GM21390 (cell line): ENCODE results near the gene RAD52.

ENCODE experiments used
- ATAC-seq: cut with Tn5 transposase; IDR thresholded peaks from one replicate; pipeline ENCODE4 v1.9.1; 2021; ENCODE audit not compliant: unreplicated experiment

RAD52 gene

DNA sequence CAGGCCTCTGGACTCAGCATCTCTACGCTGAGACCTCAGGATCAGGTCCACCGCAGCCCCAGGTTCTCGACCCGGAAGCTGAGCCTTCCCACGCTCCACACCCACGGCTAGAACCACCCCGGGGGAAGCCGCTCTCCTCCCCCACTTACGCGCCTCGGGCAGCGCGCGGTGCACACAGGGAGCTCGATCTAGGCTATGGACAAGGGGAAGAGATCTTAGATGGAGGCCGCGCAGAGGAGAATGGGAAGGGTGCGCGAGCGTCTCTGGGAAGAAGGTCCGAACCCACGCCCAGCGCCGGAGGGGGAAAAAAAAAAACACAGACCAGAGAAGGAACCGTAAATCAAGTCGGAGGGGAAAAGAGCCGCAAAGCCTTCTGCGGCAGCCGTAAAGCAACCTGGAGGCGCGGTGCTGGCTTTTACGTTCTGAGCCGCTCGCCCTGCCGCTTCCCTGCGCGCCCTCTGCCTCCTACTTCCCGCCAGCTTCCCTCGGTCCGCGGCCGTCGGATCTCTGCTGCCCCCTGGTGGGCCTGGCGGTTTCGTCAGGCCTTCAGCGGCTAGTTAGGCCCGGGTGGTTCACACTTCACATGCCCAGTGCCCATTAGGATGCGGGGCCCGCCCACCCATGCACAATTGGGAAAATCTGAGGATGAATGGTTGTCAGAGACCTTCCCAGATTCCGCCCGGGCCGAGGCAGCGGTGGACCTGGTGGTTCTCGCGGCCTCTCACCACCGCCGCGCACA is at the start of gene RAD52:
Gene RAD52, minus strand, starts transcription at position 242 of the 739 bp plus-strand sequence. CDS start 16,636 bp downstream, outside the sequence.
- ATAC-seq: peak; percentile 82

DNA sequence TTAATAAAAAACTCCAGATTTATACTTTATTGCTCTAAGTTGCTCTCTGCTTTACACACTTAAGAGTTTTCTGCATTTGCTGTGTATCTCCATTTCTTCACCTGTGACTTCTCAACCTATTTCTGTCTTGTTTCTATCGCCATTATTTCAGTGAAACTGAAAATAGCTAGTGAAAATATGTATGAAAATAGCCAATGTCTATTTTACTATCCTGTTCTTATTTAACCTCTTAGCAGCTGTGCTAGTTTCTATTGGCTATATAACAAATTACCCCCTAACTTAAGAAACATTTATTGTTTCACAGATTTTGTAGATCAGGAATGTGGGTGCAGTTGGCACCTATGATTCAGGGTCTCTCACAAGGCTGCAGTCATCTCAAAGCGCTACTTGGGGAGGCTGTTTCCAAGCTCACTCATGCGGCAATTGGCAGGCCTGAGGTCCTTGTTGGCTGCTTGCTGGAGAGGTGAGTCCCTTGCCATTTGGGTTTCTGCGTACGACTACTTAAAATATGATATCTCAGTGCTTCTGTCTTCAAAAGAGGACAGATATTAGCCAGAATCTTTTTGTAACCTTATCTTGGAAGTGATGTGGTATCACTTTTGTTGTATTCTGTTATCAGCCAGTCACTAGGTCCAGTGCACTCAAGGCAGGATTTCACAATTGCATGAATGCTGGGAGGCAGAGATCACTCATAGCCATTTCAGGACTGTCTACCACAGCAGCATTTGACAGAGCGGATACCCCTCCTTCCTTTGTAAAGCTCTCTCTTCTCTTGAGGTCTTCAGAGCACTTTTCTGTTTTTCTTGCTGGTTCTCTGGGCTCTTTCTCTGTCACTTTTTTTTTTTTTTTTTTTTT is 48.8 kb upstream of the RAD52 start:
- ATAC-seq: peak; percentile 81

DNA sequence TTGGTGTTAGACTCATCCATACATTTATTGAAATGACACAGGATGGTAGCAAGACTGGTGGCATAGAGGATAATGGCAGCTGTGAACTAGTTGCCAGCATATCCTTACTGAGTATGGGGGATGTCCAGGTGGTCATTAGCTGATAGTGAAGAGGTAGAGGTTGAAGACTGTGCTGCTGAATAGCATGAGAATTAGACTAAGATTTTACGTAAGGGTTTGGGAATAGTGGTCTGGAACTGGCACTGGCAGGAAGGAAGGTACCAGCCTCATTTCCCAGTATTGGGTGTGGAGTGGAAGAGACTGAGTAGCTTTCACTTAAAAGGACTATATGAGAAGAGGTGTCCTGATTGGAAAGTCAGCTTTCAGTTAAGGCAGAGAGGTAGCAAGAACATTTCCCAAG is 48.0 kb upstream of the RAD52 start:
- no peak for ATAC-seq

DNA sequence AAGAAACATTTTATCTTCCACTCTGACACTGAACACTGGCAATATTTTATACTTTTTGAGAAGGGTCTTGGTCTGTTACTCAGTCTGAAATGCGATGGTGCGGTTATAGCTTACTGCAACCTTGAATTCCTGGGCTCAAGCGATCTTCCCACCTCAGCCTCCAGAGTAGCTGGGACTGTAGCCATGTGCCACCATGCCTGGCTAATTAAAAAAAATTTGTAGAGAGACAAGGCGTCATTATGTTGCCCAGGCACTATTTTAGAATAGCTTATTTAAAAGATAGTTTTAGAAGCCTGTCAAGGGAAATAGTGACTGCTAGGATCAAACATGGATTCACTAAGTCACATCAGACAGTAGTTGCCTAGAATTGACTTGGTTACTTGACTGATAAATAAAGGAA is 47.4 kb upstream of the RAD52 start:
- no peak for ATAC-seq

DNA sequence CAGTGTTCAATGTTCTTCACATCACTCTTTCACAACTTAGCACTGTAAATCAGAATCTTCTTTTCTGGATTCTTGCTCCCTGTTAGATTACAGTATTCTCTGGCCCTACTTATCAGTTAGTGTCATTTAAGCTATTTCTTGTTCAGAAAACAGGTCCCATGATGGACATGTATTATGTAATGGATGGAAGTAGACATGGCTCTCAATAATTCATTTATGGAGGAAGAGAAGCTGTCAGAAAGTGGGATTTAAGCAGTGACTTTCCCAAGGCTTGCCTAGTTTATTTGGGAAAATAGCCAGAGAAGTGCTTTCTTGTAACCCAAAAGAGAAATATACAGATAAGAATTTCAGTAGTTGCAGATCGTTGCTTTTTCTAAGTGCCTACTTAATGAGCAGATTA is 43.2 kb upstream of the RAD52 start:
- ATAC-seq: no peak

DNA sequence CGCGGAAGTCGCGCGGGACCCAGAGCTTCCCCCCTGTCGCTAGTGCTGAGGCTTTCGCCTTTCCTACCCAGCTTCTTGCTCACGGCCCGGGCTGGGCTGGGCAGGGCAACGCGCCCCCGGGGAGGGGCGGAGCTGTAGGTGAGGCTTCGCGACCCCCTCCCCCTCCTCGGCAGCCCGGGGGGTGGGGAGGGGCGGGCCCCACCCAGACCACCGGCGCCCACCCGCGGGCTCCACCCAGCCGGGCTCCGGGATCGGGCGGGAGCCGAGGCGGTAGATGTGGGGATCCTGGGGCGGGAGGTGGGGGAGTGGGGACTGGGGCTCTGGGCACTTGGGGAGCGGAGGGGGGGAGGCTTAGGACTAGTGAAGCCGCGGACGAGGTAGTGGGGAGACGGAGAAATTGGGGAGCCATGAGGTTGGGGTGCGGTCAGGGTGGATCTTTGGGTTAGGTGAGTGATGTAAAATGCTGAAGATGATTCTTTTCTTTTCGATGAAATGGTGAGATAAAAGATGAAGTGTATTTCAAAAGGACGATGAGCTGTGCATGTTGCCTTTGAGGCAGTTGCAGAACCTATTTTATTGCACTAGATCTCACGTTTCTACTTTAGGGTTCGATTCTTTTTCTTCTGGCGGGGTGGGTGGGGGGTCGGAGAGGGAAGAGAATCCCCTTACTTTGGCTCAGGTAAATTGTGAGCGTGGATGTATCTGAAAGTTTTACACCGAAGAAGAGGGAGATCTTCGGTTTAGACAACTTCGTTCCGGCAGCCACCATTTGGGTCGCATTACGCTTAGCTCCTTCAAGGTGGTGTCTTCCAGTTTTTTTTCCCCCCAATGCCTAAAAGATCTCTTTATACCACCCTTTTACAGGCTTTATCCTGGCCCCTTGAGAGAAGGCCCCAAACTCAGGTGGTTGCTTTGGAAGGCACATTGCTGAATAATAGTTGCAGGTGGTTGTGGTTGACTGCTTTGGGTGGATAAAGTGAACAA is 42.1 kb upstream of the RAD52 start:
- ATAC-seq: peak; percentile 22

DNA sequence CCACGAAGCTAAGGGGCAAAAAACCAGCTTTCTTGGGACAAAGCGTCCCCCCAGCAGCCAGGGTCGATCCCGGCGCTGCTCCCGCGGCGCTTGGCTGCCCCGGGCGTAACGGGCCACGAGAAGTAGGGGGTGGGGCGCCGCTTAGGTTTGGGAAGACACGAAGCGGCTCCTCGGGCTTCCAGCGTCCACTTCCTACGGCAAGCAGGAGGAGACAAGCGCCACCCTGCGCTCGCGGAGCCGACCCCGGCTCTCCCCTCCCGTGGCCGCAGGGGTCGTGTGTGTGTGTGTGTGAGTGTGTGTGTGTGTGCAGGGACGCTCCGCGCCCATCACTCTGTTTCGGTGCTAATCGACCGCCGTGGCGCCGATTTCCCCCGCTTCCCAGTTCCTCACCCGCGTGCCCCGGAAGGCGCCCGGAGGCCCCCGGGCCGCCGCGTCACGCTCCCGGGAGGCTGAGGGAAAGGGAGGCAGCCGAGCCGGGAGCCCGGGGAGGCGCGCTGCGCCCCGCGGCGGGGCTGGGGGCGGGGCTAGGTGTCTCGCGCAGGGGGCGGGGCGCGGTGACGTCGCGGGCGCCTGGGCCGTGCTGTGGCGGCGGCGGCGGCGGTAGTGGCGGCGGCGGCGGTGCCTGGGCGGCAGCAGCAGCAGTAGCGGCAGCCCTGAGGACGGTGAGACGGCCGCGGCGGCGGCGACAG is 41.3 kb upstream of the RAD52 start, which contains the start of gene ERC1:
Gene ERC1, plus strand, starts transcription at position 563 of the 689 bp plus-strand sequence. CDS start 36,681 bp downstream, outside the sequence.
- ATAC-seq: peak; percentile 73

DNA sequence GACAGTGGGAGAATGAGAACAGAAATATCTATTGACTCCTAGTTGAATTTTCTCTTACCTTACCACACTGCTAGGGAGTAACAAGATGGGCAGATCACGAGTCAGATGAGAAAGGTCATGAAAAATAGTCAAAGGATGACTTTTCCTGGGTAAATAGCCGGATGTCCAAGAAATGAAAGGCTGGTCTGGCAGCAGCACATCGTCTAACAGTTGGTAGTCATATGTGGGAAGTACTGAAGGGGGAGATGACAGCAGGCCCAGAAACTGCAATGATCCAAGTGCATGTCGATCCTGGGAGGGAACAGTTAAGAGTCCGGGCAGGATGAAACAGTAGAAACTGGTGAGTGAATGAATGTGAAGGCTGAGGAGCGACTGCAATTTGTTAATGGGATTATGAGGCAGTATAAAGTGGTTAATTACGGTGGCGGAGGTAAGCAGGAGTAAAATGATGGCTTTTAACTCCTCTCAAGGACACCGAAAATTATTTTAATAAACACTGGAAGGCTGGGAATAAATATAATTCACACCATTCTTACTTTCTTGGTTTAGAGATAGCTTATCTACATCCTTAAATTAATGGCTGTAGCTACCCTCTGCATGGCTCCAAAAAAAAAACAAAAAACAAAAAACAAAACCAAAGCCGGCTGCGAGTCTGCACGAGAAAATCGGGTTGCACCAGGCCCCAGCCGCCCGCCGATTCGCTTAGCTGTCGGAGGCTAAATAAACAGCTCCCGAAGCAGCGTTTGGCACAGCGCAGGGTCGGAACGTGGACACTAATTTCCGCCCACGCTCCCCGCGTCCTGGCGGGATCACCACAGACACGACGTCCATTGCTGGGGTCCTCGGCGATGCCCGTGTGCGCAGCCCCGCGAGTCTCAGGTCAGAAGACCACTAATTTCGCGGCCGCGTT is 40.5 kb upstream of the RAD52 start:
- ATAC-seq: peak; percentile 28

DNA sequence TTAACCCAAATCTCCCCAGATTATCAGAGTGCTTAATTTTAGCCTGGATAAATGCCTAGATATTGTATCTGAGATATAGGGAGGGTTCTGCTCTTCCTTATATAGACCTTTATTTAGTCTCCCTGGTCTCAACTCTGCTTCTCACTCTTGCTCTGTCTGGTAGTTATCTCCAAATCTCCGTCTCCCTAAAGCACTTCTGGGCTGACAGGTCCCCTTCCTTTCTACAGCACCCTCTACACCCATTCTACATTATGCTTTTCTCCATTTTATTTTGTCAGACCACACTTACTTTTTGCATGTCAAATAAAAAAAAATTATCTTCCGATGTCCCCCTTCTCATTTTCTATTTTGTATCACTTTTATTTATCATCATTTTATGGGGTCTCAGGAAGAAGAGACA is 39.6 kb upstream of the RAD52 start:
- no peak for ATAC-seq

DNA sequence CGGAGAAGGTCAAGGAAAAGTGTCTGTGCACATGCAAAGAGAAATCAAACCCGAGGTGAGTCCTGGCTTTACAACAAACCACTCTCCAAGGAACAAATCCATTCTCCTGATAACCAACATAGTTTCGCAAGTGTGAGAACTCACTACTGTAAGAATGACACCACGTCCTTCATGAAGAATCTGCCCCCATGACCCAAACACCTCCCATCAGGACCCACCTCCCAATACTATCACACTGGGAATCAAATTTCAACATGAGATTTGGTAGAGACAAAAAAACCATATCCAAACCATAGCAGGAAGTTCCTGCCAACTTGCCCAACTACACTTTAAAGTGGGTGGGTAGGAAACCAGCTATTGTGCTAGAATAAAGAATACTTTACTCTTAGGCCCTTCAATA is 39.2 kb upstream of the RAD52 start:
- ATAC-seq: no peak

DNA sequence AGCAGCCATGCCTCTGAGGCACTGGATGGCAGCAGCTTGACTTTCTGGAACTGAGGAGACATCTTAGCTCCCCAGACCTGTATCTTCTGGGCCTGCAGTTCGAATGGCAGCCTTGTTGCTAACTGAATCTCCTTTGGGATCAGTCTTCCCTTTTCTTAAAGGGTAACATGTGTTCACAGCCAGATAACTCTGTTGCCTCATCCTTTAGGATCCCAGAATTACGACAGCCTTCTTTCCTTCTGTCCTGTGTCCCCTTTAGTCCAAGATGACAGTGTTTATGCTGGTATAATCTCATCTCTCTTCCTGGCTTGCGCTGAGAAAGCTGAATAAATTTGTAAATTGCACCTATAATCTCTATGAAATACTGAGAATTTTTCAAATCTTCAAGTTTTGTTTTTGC is 32.5 kb upstream of the RAD52 start:
- ATAC-seq: no peak

DNA sequence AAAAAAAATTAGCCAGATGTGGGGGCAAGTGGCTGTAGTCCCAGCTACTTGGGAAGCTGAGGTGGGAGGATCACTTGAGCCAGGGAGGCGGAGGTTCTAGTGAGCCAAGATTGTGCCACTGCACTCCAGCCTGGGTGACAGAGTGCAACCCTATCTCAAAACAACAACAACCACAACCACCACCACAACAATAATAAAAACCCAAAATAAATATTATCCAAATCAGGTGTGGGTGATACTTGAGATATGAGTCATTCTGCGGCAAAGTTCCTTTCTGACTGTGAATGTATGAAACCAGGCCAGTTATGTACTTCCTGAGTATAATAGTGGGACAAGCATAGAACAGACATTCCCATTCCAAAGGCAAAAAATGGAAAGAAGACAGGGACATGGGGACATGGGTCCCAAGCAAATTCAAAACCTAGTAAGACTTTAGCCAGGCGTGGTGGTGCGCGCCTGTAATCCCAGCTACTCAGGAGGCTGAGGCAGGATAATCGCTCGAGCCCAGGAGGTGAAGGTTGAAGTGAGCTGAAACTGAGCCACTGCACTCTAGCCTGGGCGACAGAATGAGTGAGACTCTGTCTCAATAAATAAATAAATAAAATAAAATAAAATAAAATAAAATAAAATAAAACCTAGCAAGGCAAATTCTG is 31.8 kb upstream of the RAD52 start:
- no peak for ATAC-seq

DNA sequence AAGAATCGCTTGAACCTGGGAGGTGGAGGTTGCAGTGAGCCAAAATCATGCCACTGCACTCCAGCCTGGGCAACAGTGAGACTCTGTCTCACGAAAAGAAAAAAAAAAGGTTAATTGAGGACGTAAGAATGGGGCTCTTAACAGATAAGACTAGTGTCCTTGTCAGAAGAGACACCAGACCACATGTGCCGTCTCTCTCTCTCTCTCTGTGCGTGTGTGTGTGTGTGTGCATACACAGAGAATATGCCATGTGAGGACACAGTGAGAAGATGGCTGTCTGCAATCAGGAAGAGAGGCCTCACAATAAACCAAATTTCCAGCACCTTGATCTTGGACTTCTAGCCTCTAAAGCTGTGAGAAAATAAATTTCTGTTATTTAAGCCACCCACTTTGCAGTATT is 29.9 kb upstream of the RAD52 start:
- no peak for ATAC-seq

DNA sequence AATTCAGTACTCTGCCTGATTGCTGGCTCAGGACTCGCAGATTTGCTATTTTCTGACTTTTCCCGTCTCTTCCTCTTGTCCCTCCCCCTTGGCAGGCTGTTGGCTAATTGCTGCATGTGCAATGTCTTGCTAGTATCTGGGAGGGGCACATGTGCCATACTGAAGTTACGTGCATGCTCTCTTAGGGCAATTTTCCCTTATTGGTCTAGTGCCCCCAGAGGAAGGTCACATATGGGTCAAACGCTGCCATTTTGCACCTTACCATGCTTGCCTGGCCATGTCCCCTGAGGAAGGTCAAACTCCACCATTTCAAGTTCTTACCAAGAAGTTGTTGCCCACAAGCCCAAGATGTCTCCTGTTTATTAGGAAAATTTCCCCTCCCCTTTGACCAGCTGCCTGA is 27.7 kb upstream of the RAD52 start:
- no peak for ATAC-seq

DNA sequence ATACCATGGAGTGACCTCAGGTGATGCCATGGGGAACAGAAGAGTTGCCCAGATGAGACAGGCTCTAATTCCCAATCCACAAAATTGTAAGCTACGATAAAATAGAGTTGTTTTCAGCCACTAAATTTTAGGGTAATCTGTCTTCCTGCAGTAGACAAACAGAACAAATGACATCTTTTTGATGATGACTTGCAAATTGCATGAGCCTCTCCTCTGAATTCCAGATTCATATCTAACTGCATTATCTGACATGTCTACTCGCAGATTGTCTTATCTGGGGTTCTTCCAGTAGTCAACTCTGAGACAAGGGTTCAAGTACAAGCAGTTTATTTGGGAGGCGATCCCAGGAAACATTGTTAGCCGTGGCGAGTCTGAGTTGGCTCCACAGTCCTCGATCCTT is 27.1 kb upstream of the RAD52 start:
- ATAC-seq: no peak

DNA sequence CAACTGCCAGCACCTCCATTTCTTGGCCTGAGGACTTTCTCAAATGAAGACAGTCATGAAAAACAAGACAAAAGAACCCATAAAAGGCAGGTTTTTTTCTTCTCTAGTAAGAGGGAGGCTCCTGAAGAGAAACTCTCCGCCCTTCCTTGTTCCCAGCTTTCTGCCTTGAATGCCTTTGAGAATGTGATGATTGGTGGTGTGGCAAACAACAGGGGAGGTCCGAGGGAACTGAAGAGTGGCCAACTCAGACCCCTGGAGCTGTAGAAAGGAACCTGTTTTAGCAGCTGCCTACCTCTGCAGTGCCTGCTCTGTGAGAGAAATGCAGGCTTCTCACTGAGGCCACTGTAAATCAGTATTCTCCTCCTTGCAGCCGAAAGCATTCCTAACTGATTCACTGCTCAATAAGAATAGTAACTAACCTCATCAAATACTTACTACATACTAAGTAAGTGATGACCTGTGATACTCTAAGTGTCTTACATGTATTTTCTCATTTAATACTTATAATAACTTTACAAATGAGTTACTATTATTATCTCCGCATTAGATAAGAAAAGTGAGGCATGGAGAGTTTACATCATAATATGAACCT is 24.9 kb upstream of the RAD52 start:
- no peak for ATAC-seq

DNA sequence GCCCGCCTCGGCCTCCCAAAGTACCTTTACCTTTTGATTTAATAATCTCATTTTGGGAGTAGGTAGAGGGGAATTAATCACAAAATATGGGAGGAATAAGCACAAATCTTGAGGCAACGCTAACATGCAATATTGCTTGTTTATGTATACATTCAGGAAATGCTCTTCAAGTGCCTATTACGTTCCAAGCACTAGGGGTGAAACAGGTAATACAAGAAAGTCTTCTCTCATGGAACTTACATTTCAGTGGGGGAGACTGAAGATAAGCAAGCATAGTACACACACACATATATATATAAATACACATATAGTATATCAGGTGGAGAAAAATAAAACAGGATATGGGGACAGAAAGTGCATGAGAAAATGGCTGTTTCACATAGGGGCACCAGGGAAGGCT is 22.5 kb upstream of the RAD52 start:
- no peak for ATAC-seq

DNA sequence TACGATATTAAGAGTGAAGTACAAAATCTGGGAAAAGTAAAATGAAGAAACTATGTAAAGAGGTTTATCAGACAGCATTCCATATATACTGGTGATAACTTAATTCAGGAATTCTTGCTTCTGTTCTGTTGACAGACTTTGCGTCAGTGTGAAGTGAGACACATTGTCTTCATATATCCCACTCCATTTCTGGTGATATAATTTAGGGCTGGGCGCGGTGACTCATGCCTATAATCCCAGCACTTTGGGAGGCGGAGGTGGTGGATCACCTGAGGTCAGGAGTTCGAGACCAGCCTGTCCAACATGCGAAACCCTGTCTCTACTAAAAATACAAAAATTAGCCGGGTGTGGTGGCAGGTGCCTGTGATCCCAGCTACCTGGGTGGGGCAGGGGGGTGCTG is 20.3 kb upstream of the RAD52 start:
- no peak for ATAC-seq

DNA sequence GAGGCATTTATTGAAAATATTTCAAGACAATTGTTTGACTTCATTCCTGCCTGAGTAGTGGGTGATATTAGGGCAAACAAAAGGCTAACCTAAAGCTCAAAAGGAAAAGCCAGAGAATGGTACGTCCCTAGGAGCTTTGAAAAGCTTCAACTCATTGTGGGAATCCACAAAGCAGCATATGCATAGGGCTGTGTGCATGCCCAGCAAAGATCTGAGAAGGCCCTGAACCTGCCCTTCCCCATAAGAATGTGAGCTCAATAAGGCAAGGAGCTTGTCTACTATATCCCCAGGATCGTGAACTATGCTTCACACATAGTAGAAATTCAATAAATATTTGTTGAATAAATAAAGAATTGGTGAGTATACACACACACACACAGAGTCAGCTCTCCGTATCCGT is 19.1 kb upstream of the RAD52 start:
- no peak for ATAC-seq
